ENCODE data around the gene TPMT. TPM values are rescaled to one million over a fixed set of nuclear protein-coding genes. Genes with fewer than 3 reads are reported as not detected.

Gene TPMT
- total RNA-seq, 1 experiment from 2014 or later: 8.3 TPM

GRCh38 chr6:18142591-18142861 is 12.4 kb downstream of the TPMT start:
- POLR2A ChIA-PET (ENCODE audit: low non-redundant PET): no interaction called here
- Histone ChIP-seq H3K27me3 (replicated peaks; ENCODE audit: insufficient read depth, low read depth, low read length, poor library complexity) (no peaks in the 10 kb centered on the region), H3K36me3 (ENCODE audit: insufficient read depth, low read length, poor library complexity, severe bottlenecking) (peaks cover 3% of the 10 kb centered on the region), H3K9me3 (ENCODE audit: low read depth, low read length, poor library complexity, severe bottlenecking) (no peaks in the 10 kb centered on the region), H3K27ac (ENCODE audit: low read depth, low read length, poor library complexity, severe bottlenecking) (no peak overlapping the region), H3K4me1 (ENCODE audit: insufficient read depth, low read length, poor library complexity, severe bottlenecking) (peaks cover 16% of the 10 kb centered on the region), H3K4me3 (ENCODE audit: low read depth, low read length, poor library complexity, severe bottlenecking) (no peak overlapping the region)
- TF ChIP-seq CTCF (conservative IDR thresholded peaks at IDR 0.05; ENCODE audit: low read depth, low read length) (no peak), EZH2 (IDR thresholded peaks at IDR 0.05; ENCODE audit: borderline replicate concordance, low read depth, low read length, poor library complexity, severe bottlenecking) (no peak)
- CTCF ChIA-PET: no interaction called here
- DNase-seq (ENCODE audit: low spot score): no peak
- no TSS peak for BruUV-seq (replicated peaks)
- intact Hi-C loops (cut with micrococcal nuclease; ENCODE audit: unreplicated experiment): no loop called here

GRCh38 chr6:18141805-18142590 is 12.9 kb downstream of the TPMT start:
- DNase-seq (ENCODE audit: low spot score): peak; percentile 52
- no peak for TF ChIP-seq CTCF (conservative IDR thresholded peaks at IDR 0.05; ENCODE audit: low read depth, low read length)
- no peak for TF ChIP-seq EZH2 (IDR thresholded peaks at IDR 0.05; ENCODE audit: borderline replicate concordance, low read depth, low read length, poor library complexity, severe bottlenecking)
- Histone ChIP-seq H3K27ac (ENCODE audit: low read depth, low read length, poor library complexity, severe bottlenecking) (no peak overlapping the region), H3K27me3 (replicated peaks; ENCODE audit: insufficient read depth, low read depth, low read length, poor library complexity) (no peaks in the 10 kb centered on the region), H3K4me1 (ENCODE audit: insufficient read depth, low read length, poor library complexity, severe bottlenecking) (peaks cover 16% of the 10 kb centered on the region), H3K9me3 (ENCODE audit: low read depth, low read length, poor library complexity, severe bottlenecking) (no peaks in the 10 kb centered on the region), H3K36me3 (ENCODE audit: insufficient read depth, low read length, poor library complexity, severe bottlenecking) (peaks cover 3% of the 10 kb centered on the region), H3K4me3 (ENCODE audit: low read depth, low read length, poor library complexity, severe bottlenecking) (no peak overlapping the region)
- ChIA-PET POLR2A (ENCODE audit: low non-redundant PET) (no interaction called here), CTCF (no interaction called here)
- intact Hi-C loops (cut with micrococcal nuclease; ENCODE audit: unreplicated experiment): no loop called here
- BruUV-seq (replicated peaks): no TSS peak

- peaks cover under 1% of the 10 kb centered on the region for H3K36me3 ChIP-seq (ENCODE audit: insufficient read depth, low read length, poor library complexity, severe bottlenecking)
- no peak overlapping the region for H3K4me3 ChIP-seq (ENCODE audit: low read depth, low read length, poor library complexity, severe bottlenecking)
- H3K4me1 ChIP-seq (ENCODE audit: insufficient read depth, low read length, poor library complexity, severe bottlenecking): peaks cover 16% of the 10 kb centered on the region
- intact Hi-C loops (cut with micrococcal nuclease; ENCODE audit: unreplicated experiment): no loop called here
- H3K27ac ChIP-seq (ENCODE audit: low read depth, low read length, poor library complexity, severe bottlenecking): no peak overlapping the region
- no peaks in the 10 kb centered on the region for H3K27me3 ChIP-seq (replicated peaks; ENCODE audit: insufficient read depth, low read depth, low read length, poor library complexity)
- POLR2A ChIA-PET (ENCODE audit: low non-redundant PET): no interaction called here
- no TSS peak for BruUV-seq (replicated peaks)
- no peaks in the 10 kb centered on the region for H3K9me3 ChIP-seq (ENCODE audit: low read depth, low read length, poor library complexity, severe bottlenecking)
- TF ChIP-seq CTCF (conservative IDR thresholded peaks at IDR 0.05; ENCODE audit: low read depth, low read length): no peak
- TF ChIP-seq EZH2 (IDR thresholded peaks at IDR 0.05; ENCODE audit: borderline replicate concordance, low read depth, low read length, poor library complexity, severe bottlenecking): no peak
- CTCF ChIA-PET: no interaction called here
- no peak for DNase-seq (ENCODE audit: low spot score)
Measured at GRCh38 chr6:18139935-18140621, 14.8 kb downstream of the TPMT start.
